GM21576 (cell line): ENCODE data around the gene RAPGEF5.

ENCODE experiments used
- ATAC-seq: cut with Tn5 transposase; IDR thresholded peaks from one replicate; pipeline ENCODE4 v1.9.1; 2021; ENCODE audit warnings: mild to moderate bottlenecking, moderate library complexity; ENCODE audit not compliant: unreplicated experiment

RAPGEF5 gene

GRCh38 chr7:22167482-22167881, 189.5 kb downstream of the RAPGEF5 start:
- no peak for ATAC-seq

- ATAC-seq = no peak
These were observed 190.0 kb downstream of the RAPGEF5 start for GRCh38 chr7:22166928-22167327.

- no peak for ATAC-seq
These were observed 197.6 kb downstream of the RAPGEF5 start for GRCh38 chr7:22159341-22159740.

- no peak for ATAC-seq
These were observed 199.4 kb downstream of the RAPGEF5 start for GRCh38 chr7:22157552-22157951.

GRCh38 chr7:22156205-22156604, 200.7 kb downstream of the RAPGEF5 start:
- no peak for ATAC-seq

- no peak for ATAC-seq
These were observed 202.8 kb downstream of the RAPGEF5 start for GRCh38 chr7:22154143-22154529.

- ATAC-seq = no peak
These were observed 203.4 kb downstream of the RAPGEF5 start for GRCh38 chr7:22153432-22154142.

GRCh38 chr7:22152690-22153089, 204.3 kb downstream of the RAPGEF5 start:
- ATAC-seq = no peak

GRCh38 chr7:22151901-22152300, 205.1 kb downstream of the RAPGEF5 start:
- no peak for ATAC-seq

- ATAC-seq = no peak
These were observed 206.7 kb downstream of the RAPGEF5 start for GRCh38 chr7:22150221-22150620.

GRCh38 chr7:22147868-22148267, 209.1 kb downstream of the RAPGEF5 start:
- ATAC-seq = no peak

- no peak for ATAC-seq
These were observed 209.9 kb downstream of the RAPGEF5 start for GRCh38 chr7:22146961-22147512.

GRCh38 chr7:22144950-22145349, 212.0 kb downstream of the RAPGEF5 start:
- no peak for ATAC-seq

GRCh38 chr7:22143491-22143890, 213.5 kb downstream of the RAPGEF5 start:
- ATAC-seq = no peak

GRCh38 chr7:22142572-22142971, 214.4 kb downstream of the RAPGEF5 start:
- ATAC-seq = no peak

GRCh38 chr7:22141355-22141754, 215.6 kb downstream of the RAPGEF5 start:
- ATAC-seq = no peak

- no peak for ATAC-seq
These were observed 216.4 kb downstream of the RAPGEF5 start for GRCh38 chr7:22140578-22140977.

- ATAC-seq = no peak
These were observed 218.1 kb downstream of the RAPGEF5 start for GRCh38 chr7:22138886-22139285.

- no peak for ATAC-seq
These were observed 218.8 kb downstream of the RAPGEF5 start for GRCh38 chr7:22138106-22138505.

- no peak for ATAC-seq
These were observed 219.5 kb downstream of the RAPGEF5 start for GRCh38 chr7:22137466-22137865.

- ATAC-seq = no peak
These were observed 219.9 kb downstream of the RAPGEF5 start for GRCh38 chr7:22137026-22137425.

- no peak for ATAC-seq
These were observed 227.0 kb downstream of the RAPGEF5 start for GRCh38 chr7:22129819-22130580.
